DOHH2 (cell line): ENCODE data around the gene ETFRF1.

ENCODE experiments used
- H3F3A ChIP-seq: fragments of 200-600 bp; sonication (generic), shearing (Covaris generic); 2 replicates; pipeline ENCODE4 v1.6.0; 2016; ENCODE audit warnings: antibody characterized with exemption, mild to moderate bottlenecking; ENCODE audit not compliant: control insufficient read depth, insufficient read depth
- H3K27ac ChIP-seq: fragments of 200-600 bp; sonication (generic); 2 replicates; pipeline ENCODE4 v1.5.1; 2014; ENCODE audit warnings: low read depth, mild to moderate bottlenecking, low read length, moderate library complexity
- H3K27me3 ChIP-seq: fragments of 200-600 bp; sonication (generic); 2 replicates; pipeline ENCODE4 v1.6.1; 2014; ENCODE audit warnings: mild to moderate bottlenecking, low read length, mixed read lengths; ENCODE audit not compliant: control insufficient read depth
- H3K36me3 ChIP-seq: fragments of 200-600 bp; sonication (generic); 2 replicates; pipeline ENCODE4 v1.6.1; 2014; ENCODE audit warnings: mild to moderate bottlenecking, low read length, moderate library complexity, mixed read lengths; ENCODE audit not compliant: control insufficient read depth
- H3K4me1 ChIP-seq: fragments of 200-600 bp; sonication (generic); 2 replicates; pipeline ENCODE4 v1.6.1; 2014; ENCODE audit warnings: mild to moderate bottlenecking, low read length, mixed read lengths; ENCODE audit not compliant: control insufficient read depth
- H3K4me2 ChIP-seq: fragments of 200-600 bp; sonication (generic); 2 replicates; pipeline ENCODE4 v1.6.0; 2014; ENCODE audit warnings: mild to moderate bottlenecking, low read length, moderate library complexity
- H3K4me3 ChIP-seq: fragments of 200-600 bp; sonication (generic); 2 replicates; pipeline ENCODE4 v1.5.1; 2014; ENCODE audit warnings: mild to moderate bottlenecking, low read length, mixed read lengths
- H3K79me2 ChIP-seq: fragments of 200-600 bp; sonication (generic); 2 replicates; pipeline ENCODE4 v1.6.1; 2014; ENCODE audit warnings: mild to moderate bottlenecking, low read length, mixed read lengths; ENCODE audit not compliant: control insufficient read depth
- H3K9me2 ChIP-seq: fragments of 200-600 bp; sonication (generic); replicated peaks from 2 replicates; pipeline ENCODE4 v1.6.1; 2014; ENCODE audit warnings: mild to moderate bottlenecking, low read length, mixed read lengths; ENCODE audit not compliant: control insufficient read depth
- H3K9me3 ChIP-seq: fragments of 200-600 bp; sonication (generic); 2 replicates; pipeline ENCODE4 v1.6.1; 2014; ENCODE audit warnings: antibody characterized with exemption, low read length, mixed read lengths; ENCODE audit not compliant: control insufficient read depth, insufficient read depth
- H4K20me1 ChIP-seq: fragments of 200-600 bp; sonication (generic); 2 replicates; pipeline ENCODE4 v1.6.0; 2014; ENCODE audit warnings: low read depth, mild to moderate bottlenecking, antibody characterized with exemption, low read length, moderate library complexity; ENCODE audit not compliant: control insufficient read depth, insufficient read depth
- EZH2phosphoT487 ChIP-seq: fragments of 200-600 bp; sonication (generic); IDR thresholded peaks from 2 replicates; pipeline ENCODE4 v1.6.1; 2017; ENCODE audit warnings: borderline replicate concordance, mild to moderate bottlenecking, antibody characterized with exemption, low read length, moderate library complexity, mixed read lengths
- TF ChIP-seq, protein P1 (sequence below): fragments of 200-600 bp; sonication (generic); IDR thresholded peaks from one replicate; pipeline ENCODE4 v1.5.1; 2014; ENCODE audit warnings: antibody characterized with exemption, mild to moderate bottlenecking, low read depth, low read length; ENCODE audit not compliant: poor library complexity, severe bottlenecking

The ETFRF1 gene

DNA sequence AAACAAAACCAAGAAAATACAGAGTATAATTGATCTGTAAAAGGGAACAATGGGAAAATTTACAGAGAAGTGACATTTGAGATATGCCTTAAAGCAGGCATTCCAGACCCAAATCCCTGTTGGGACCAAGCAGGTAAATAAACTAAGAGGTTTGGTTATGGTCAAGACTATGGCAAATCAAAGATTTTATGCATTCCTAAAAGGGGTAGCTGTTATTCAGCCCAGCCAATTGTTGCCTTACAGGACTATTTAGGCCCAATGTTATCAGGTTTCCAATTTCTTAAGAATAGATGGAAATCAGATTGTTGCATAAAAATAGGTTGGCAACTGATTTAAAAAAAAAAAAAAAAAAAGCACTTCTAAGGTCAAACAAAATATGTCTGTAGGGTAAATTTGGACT is 5.4 kb upstream of the ETFRF1 start:
- TF ChIP-seq EZH2phosphoT487 = no peak
- TF ChIP-seq, protein P1, sequence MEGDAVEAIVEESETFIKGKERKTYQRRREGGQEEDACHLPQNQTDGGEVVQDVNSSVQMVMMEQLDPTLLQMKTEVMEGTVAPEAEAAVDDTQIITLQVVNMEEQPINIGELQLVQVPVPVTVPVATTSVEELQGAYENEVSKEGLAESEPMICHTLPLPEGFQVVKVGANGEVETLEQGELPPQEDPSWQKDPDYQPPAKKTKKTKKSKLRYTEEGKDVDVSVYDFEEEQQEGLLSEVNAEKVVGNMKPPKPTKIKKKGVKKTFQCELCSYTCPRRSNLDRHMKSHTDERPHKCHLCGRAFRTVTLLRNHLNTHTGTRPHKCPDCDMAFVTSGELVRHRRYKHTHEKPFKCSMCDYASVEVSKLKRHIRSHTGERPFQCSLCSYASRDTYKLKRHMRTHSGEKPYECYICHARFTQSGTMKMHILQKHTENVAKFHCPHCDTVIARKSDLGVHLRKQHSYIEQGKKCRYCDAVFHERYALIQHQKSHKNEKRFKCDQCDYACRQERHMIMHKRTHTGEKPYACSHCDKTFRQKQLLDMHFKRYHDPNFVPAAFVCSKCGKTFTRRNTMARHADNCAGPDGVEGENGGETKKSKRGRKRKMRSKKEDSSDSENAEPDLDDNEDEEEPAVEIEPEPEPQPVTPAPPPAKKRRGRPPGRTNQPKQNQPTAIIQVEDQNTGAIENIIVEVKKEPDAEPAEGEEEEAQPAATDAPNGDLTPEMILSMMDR = no peak
- no peak overlapping the region for H3K4me3 ChIP-seq
- no peaks in the 10 kb centered on the region for H4K20me1 ChIP-seq
- no peaks in the 10 kb centered on the region for H3F3A ChIP-seq
- H3K4me1 ChIP-seq = peaks cover 11% of the 10 kb centered on the region
- H3K27ac ChIP-seq = no peak overlapping the region
- no peaks in the 10 kb centered on the region for H3K79me2 ChIP-seq
- no peaks in the 10 kb centered on the region for H3K9me2 ChIP-seq
- H3K9me3 ChIP-seq = 0 out of 2 replicates have a peak, but pooled peaks cover 5% of the 10 kb centered on the region
- H3K27me3 ChIP-seq = no peaks in the 10 kb centered on the region
- no peak overlapping the region for H3K4me2 ChIP-seq
- no peaks in the 10 kb centered on the region for H3K36me3 ChIP-seq

DNA sequence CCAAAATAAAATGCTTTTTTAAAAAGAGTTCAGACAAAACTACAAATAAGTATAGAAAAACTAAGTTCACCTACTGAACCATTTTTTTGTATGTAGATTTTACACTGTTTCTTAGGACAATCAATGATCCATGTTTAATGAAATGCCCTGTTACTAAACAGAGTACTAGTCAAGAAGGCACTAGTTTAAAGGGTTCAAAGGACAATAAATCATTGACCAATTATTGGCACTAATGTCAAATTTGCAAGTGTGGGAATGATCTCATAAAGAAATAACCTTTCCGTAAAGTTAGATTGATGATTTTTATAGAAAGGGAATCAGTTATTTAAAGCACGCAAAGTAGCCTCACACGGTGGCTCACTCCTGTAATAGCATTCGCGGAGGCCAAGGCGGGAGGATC is 4.2 kb upstream of the ETFRF1 start:
- Histone ChIP-seq H3K27me3 (no peaks in the 10 kb centered on the region), H3K27ac (no peak overlapping the region), H3K79me2 (no peaks in the 10 kb centered on the region), H4K20me1 (no peaks in the 10 kb centered on the region), H3K4me2 (no peak overlapping the region), H3K4me1 (peaks cover 14% of the 10 kb centered on the region), H3K36me3 (no peaks in the 10 kb centered on the region), H3F3A (no peaks in the 10 kb centered on the region), H3K9me2 (no peaks in the 10 kb centered on the region), H3K9me3 (0 out of 2 replicates have a peak, but pooled peaks cover 5% of the 10 kb centered on the region), H3K4me3 (no peak overlapping the region)
- no peak for TF ChIP-seq EZH2phosphoT487
- TF ChIP-seq, protein P1 = no peak

DNA sequence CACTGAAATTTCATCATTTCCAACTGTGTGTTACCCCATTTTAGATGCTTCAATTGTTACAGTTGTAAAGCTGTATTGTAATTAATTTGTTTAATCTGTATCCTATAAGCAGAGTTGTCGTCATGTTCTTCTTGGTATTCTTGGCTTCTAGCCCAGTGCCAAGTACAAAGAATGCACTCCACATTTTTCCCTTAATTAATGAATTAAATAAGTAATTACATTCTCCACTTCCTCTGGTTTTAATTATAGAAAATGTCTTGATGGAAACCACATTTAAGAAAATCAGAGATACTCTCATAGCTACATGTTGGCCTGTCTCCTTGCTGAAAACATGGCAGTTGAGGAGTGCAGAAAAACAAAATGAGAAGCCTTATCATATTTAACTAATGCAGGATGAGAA is 823 bp upstream of the ETFRF1 start:
- no peaks in the 10 kb centered on the region for H3K9me3 ChIP-seq
- no peak for TF ChIP-seq EZH2phosphoT487
- TF ChIP-seq, protein P1 = no peak
- no peaks in the 10 kb centered on the region for H4K20me1 ChIP-seq
- H3K79me2 ChIP-seq = no peaks in the 10 kb centered on the region
- H3K36me3 ChIP-seq = no peaks in the 10 kb centered on the region
- H3K27me3 ChIP-seq = no peaks in the 10 kb centered on the region
- H3K4me2 ChIP-seq = peak overlapping the region; percentile 81
- H3K27ac ChIP-seq = no peak overlapping the region
- no peaks in the 10 kb centered on the region for H3K9me2 ChIP-seq
- H3F3A ChIP-seq = no peaks in the 10 kb centered on the region
- peak overlapping the region; percentile 77 for H3K4me3 ChIP-seq
- peaks cover 24% of the 10 kb centered on the region for H3K4me1 ChIP-seq

DNA sequence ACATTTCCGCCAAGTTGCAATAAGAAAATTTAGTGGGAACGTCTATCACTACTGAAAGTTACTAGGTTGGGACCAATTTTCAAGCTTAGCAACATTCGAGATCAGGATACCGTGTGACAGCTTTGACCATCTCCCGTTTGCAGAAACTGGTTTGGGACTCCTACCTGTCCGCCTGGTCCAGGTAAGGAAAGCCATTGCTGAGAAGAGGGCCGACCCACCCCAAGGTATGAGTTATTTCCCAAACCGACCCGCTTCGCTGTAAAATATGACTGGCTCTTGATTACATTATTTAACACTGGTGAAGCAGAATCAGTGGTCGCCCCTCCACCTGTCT is 348 bp upstream of the ETFRF1 start:
- no peak for TF ChIP-seq EZH2phosphoT487
- TF ChIP-seq, protein P1 = no peak
- no peaks in the 10 kb centered on the region for H4K20me1 ChIP-seq
- H3K4me3 ChIP-seq = peak overlapping the region; percentile 77
- no peaks in the 10 kb centered on the region for H3K36me3 ChIP-seq
- peak overlapping the region; percentile 81 for H3K4me2 ChIP-seq
- H3K79me2 ChIP-seq = no peaks in the 10 kb centered on the region
- H3K27me3 ChIP-seq = no peaks in the 10 kb centered on the region
- H3K27ac ChIP-seq = no peak overlapping the region
- no peaks in the 10 kb centered on the region for H3F3A ChIP-seq
- H3K9me3 ChIP-seq = no peaks in the 10 kb centered on the region
- peaks cover 24% of the 10 kb centered on the region for H3K4me1 ChIP-seq
- H3K9me2 ChIP-seq = no peaks in the 10 kb centered on the region
